B cell (primary cell): ENCODE results near the gene ASCL2. TPM values are rescaled to one million over a fixed set of nuclear protein-coding genes. Genes with fewer than 3 reads are reported as not detected.

Experiments used
- ATAC-seq: fragments of 200-7000 bp; cut with Tn5 transposase; one replicate; pipeline ENCODE4 v1.10.0; 2021; ENCODE audit warnings: low read depth, mild to moderate bottlenecking, moderate number of reproducible peaks, moderate library complexity
- CTCF ChIA-PET: fragments of 350-600 bp; sonication (Branson Sonifier 250); formaldehyde crosslinking; loops from one replicate; lab custom pipeline; 2021; ENCODE audit warnings: antibody characterized with exemption, inconsistent platforms; lab: Charles Lee
- POLR2A ChIA-PET: fragments of 350-600 bp; sonication (Branson Sonifier 250); formaldehyde crosslinking; loops from one replicate; lab custom pipeline; 2021; ENCODE audit warnings: antibody characterized with exemption; lab: Charles Lee
- DNase-seq: peaks from one replicate; pipeline ENCODE4 v3.0.0; 2013
- H2AFZ ChIP-seq: 2 replicates; pipeline ENCODE4 v1.6.1; 2012; ENCODE audit warnings: mild to moderate bottlenecking, low read depth, low read length; ENCODE audit not compliant: insufficient read depth, poor library complexity, severe bottlenecking
- H3K27ac ChIP-seq, 2 donors: 1 replicate in 1 of 2; 2 replicates in 1 of 2; pipeline ENCODE4 v1.5.1; 2012 to 2013; ENCODE audit warnings: low read length in 2 of 2, mild to moderate bottlenecking in 2 of 2, moderate library complexity in 1 of 2
- H3K27me3 ChIP-seq, 4 experiments: fragments of 200-600 bp in 1 of 4; sonication (generic) in 1 of 4; replicated peaks in 1 of 4; 1 replicate in 2 of 4; 2 replicates in 2 of 4; pipeline versions ENCODE4 v1.6.1 to v1.7.0; 2013 to 2016; ENCODE audit warnings: low read length in 3 of 4, mild to moderate bottlenecking in 2 of 4, mixed read lengths in 1 of 4, moderate library complexity in 1 of 4; ENCODE audit not compliant: insufficient read depth in 4 of 4, control insufficient read depth in 3 of 4; ENCODE audit errors: control extremely low read depth in 1 of 4
- H3K36me3 ChIP-seq, 2 experiments: replicated peaks in 1 of 2; 1 replicate in 1 of 2; 2 replicates in 1 of 2; pipeline versions ENCODE4 v1.6.1 to v1.7.1; 2013; ENCODE audit warnings: low read length in 1 of 2; ENCODE audit not compliant: insufficient read depth in 2 of 2, control insufficient read depth in 1 of 2; ENCODE audit errors: control extremely low read depth in 1 of 2, extremely low read depth in 1 of 2
- H3K4me1 ChIP-seq, 2 donors: fragments of 200-600 bp in 1 of 2; sonication (generic) in 1 of 2; 1 replicate in 1 of 2; 2 replicates in 1 of 2; pipeline versions ENCODE4 v1.5.1 to v1.6.1; 2013 to 2017; ENCODE audit warnings: low read length in 2 of 2; ENCODE audit not compliant: control insufficient read depth in 2 of 2, insufficient read depth in 2 of 2
- H3K4me2 ChIP-seq: replicated peaks from 2 replicates; pipeline ENCODE3; 2012; ENCODE audit warnings: mild to moderate bottlenecking, low read depth, low read length; ENCODE audit not compliant: poor library complexity, severe bottlenecking
- H3K4me3 ChIP-seq, 5 experiments: fragments of 200-600 bp in 1 of 5; sonication (generic) in 1 of 5; 1 replicate in 3 of 5; 2 replicates in 2 of 5; pipeline versions ENCODE4 v1.5.1 to v1.7.0; 2011 to 2016; ENCODE audit warnings: low read length in 4 of 5, mild to moderate bottlenecking in 4 of 5, low read depth in 2 of 5, control low read depth in 1 of 5, moderate library complexity in 1 of 5; ENCODE audit not compliant: insufficient read depth in 1 of 5; ENCODE audit errors: control extremely low read depth in 1 of 5, extremely low read depth in 1 of 5
- H3K79me2 ChIP-seq: fragments of 200-600 bp; sonication (generic); one replicate; pipeline ENCODE4 v1.6.0; 2016; ENCODE audit warnings: low read length; ENCODE audit not compliant: control insufficient read depth, insufficient read depth
- H3K9ac ChIP-seq: fragments of 200-600 bp; sonication (generic); 2 replicates; pipeline ENCODE4 v1.6.1; 2017; ENCODE audit warnings: mild to moderate bottlenecking, low read length, moderate library complexity
- H3K9me3 ChIP-seq, 3 donors: one replicate each; pipeline versions ENCODE4 v1.6.1 to v1.7.1; 2013; ENCODE audit warnings: low read length in 2 of 3; ENCODE audit not compliant: control insufficient read depth in 2 of 3, insufficient read depth in 1 of 3; ENCODE audit errors: control extremely low read depth in 1 of 3
- H4K20me1 ChIP-seq: 2 replicates; pipeline ENCODE4 v1.6.0; 2012; ENCODE audit warnings: mild to moderate bottlenecking, low read length; ENCODE audit not compliant: insufficient read depth, control insufficient read depth, poor library complexity, severe bottlenecking
- H3K27ac Mint-ChIP-seq: one replicate; pipeline ENCODE4 v1.8.0; 2021; ENCODE audit warnings: mixed read lengths
- H3K27me3 Mint-ChIP-seq: one replicate; pipeline ENCODE4 v1.8.0; 2021; ENCODE audit warnings: mixed read lengths
- H3K4me1 Mint-ChIP-seq: one replicate; pipeline ENCODE4 v1.8.0; 2021; ENCODE audit warnings: mixed read lengths
- H3K4me3 Mint-ChIP-seq: one replicate; pipeline ENCODE4 v1.8.0; 2021; ENCODE audit warnings: mixed read lengths
- H3K9me3 Mint-ChIP-seq: one replicate; pipeline ENCODE4 v1.8.0; 2022; ENCODE audit warnings: mixed read lengths; ENCODE audit not compliant: insufficient read depth
- EZH2 ChIP-seq: IDR thresholded peaks from 2 replicates; pipeline ENCODE4 v1.6.1; 2012; ENCODE audit warnings: borderline replicate concordance, low read depth, mild to moderate bottlenecking, moderate library complexity, low read length; ENCODE audit not compliant: insufficient read depth, poor library complexity, severe bottlenecking
- WGBS: methylation state at CpG from one replicate; pipeline ENCODE4 v1.1.5; 2013; ENCODE audit warnings: missing lambda C conversion rate; ENCODE audit not compliant: insufficient coverage; 5-methylcytosine and 5-hydroxymethylcytosine counted together
- intact Hi-C: fragments of 100-400 bp; cut with micrococcal nuclease; formaldehyde crosslinking; loops from one replicate; pipeline ENCODE4 v1.10.0; 2022
- polyA plus RNA-seq: library from polyadenylated mRNA; depleted of rRNA; stranded (reverse); fragments of >200 nt; gene quantifications from 2 replicates; pipeline ENCODE4 v1.2.3, GENCODE V29; 2012
- total RNA-seq, 2 donors: library from RNA; stranded (reverse); fragments of 120-200 nt in 1 of 2; gene quantifications; 1 replicate in 1 of 2; 2 replicates in 1 of 2; pipeline versions ENCODE4 v1.2.3 to v1.2.4, GENCODE V29; 2013 to 2022
- TF ChIP-seq, protein P1 (sequence below): fragments of 200-600 bp; IDR thresholded peaks from one replicate; pipeline ENCODE4 v1.8.0; 2022; ENCODE audit warnings: antibody characterized with exemption, mild to moderate bottlenecking

The ASCL2 gene
- total and polyA plus RNA-seq, 2 donors (not counting 1 experiment from before 2014, with no cell fraction given): 2.1 to 2.2 TPM

DNA sequence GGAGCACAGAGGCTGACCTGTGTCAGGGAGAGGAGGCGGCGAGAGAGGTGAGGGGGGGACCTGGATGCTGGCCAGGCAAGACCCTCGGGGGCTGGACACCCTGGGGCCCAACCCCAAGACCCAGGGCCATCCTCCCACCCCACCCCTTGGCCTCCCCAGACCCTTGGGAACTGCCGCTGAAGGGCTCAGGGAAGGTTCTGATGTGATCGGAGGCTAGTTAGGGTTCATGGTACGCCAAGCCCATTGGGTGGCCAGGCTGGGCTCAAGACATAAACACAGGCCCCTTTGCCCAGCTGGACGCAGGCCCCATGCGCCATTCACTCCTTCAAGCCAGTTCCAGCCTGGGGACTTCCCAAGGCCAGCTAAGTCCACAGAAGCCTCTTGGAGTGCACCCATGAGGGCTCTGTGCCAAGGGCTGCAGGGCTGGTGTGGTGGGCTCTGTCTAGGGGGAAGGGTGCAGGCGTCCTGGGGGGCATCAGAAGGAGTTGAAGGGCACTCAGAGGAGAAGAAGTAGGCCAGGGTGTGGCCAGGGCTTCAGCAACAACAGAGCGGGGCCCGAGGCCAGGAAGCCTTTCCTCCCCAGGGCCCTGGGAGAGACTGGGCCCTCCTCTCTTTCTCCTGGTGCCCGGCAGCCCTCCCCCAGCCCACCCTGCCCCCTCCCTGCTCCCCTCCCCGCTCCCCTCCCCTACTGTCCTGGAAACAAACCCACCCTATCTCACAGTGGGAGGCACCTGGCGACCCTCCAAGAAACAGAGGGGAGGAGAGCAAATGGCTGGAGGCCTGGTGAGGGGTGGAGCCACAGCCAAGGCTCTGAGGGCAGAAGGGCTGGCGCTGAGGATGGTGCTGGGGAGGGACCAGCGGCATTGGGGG is 44.4 kb upstream of the ASCL2 start:
- CTCF ChIA-PET: interaction anchor here (1.2 to 2.0 kb wide), 2 partner anchors 10 to 105 kb away, joined by 4 to 6 read pairs; no protein-coding TSS in a partner anchor
- no peak overlapping the region for H3K4me3 ChIP-seq
- intact Hi-C loops: no loop called here
- Mint-ChIP-seq H3K27ac (no peak overlapping the region), H3K4me3 (no peak overlapping the region), H3K9me3 (no peaks in the 10 kb centered on the region), H3K27me3 (no peaks in the 10 kb centered on the region), H3K4me1 (no peaks in the 10 kb centered on the region)
- no peak for DNase-seq
- peaks cover 0 to 7% (median 0%) of the 10 kb centered on the region in 3 donors for H3K9me3 ChIP-seq
- H3K27me3 ChIP-seq: no peaks in the 10 kb centered on the region
- no peak overlapping the region for H3K9ac ChIP-seq
- H3K4me1 ChIP-seq: peaks cover 0 to 13% of the 10 kb centered on the region in 2 donors
- ATAC-seq: no peak
- H3K79me2 ChIP-seq: no peaks in the 10 kb centered on the region
- H3K4me2 ChIP-seq: no peak overlapping the region
- 52% methylated on average over 8 of the region's 16 CpGs for WGBS
- H4K20me1 ChIP-seq: no peaks in the 10 kb centered on the region
- POLR2A ChIA-PET: no interaction called here
- H3K36me3 ChIP-seq: no peaks in the 10 kb centered on the region
- TF ChIP-seq, protein P1, sequence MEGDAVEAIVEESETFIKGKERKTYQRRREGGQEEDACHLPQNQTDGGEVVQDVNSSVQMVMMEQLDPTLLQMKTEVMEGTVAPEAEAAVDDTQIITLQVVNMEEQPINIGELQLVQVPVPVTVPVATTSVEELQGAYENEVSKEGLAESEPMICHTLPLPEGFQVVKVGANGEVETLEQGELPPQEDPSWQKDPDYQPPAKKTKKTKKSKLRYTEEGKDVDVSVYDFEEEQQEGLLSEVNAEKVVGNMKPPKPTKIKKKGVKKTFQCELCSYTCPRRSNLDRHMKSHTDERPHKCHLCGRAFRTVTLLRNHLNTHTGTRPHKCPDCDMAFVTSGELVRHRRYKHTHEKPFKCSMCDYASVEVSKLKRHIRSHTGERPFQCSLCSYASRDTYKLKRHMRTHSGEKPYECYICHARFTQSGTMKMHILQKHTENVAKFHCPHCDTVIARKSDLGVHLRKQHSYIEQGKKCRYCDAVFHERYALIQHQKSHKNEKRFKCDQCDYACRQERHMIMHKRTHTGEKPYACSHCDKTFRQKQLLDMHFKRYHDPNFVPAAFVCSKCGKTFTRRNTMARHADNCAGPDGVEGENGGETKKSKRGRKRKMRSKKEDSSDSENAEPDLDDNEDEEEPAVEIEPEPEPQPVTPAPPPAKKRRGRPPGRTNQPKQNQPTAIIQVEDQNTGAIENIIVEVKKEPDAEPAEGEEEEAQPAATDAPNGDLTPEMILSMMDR: no peak
- no peak for TF ChIP-seq EZH2
- H3K27ac ChIP-seq: no peak overlapping the region
- H2AFZ ChIP-seq: no peak overlapping the region

DNA sequence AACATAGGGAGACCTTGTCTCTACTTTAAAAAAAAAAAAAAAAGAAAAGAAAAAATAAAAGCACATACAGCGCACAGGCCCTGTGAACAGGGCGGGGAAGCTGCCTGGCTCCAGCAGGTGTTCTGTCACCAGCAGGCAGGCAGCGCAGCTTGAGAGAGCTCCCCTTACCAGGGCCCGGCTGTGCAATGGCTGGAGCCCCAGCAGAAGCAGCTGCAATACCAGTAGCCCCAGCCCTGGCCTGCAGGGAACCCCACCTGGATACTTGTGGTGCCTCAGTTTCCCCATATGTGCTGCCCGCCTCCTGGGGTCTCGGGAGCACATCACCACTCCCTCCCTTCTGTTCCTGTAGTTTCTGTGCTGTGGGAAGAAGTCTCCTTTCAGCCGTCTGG is 43.7 kb upstream of the ASCL2 start:
- Histone ChIP-seq H3K27me3 (no peaks in the 10 kb centered on the region), H3K4me2 (no peak overlapping the region), H3K9ac (no peak overlapping the region), H3K79me2 (no peaks in the 10 kb centered on the region), H3K36me3 (no peaks in the 10 kb centered on the region), H2AFZ (no peak overlapping the region), H3K4me1 (peaks cover 0 to 13% of the 10 kb centered on the region in 2 donors), H3K27ac (no peak overlapping the region), H4K20me1 (no peaks in the 10 kb centered on the region), H3K4me3 (no peak overlapping the region), H3K9me3 (peaks cover 0 to 7% (median 0%) of the 10 kb centered on the region in 3 donors)
- POLR2A ChIA-PET: no interaction called here
- CTCF ChIA-PET: interaction anchor here (1.2 to 2.0 kb wide), 2 partner anchors 9 to 106 kb away, joined by 4 to 6 read pairs; no protein-coding TSS in a partner anchor
- Mint-ChIP-seq H3K4me1 (no peaks in the 10 kb centered on the region), H3K4me3 (no peak overlapping the region), H3K27ac (no peak overlapping the region), H3K9me3 (no peaks in the 10 kb centered on the region), H3K27me3 (no peaks in the 10 kb centered on the region)
- DNase-seq (no peak), ATAC-seq (no peak)
- intact Hi-C loops: no loop called here
- 88% methylated on average over 4 of the region's 7 CpGs for WGBS
- no peak for TF ChIP-seq EZH2
- TF ChIP-seq, protein P1: no peak
